Loucy (cell line): ENCODE data around the gene CREBBP.

Experiments used
- CTCF ChIP-seq: fragments of 200-600 bp; sonication (generic); conservative IDR thresholded peaks from 2 replicates; pipeline ENCODE4 v1.5.1; 2014; ENCODE audit warnings: mild to moderate bottlenecking, antibody characterized with exemption, low read length
- EZH2phosphoT487 ChIP-seq: fragments of 200-600 bp; IDR thresholded peaks from 2 replicates; pipeline ENCODE4 v1.6.1; 2018; ENCODE audit warnings: antibody characterized with exemption, mild to moderate bottlenecking, moderate library complexity, borderline replicate concordance

GRCh38 chr16:3739636-3740035 lies 140.9 kb downstream of the CREBBP start:
- no peak for TF ChIP-seq CTCF
- no peak for TF ChIP-seq EZH2phosphoT487
